Lung (tissue), 12 donors: Measurements from ENCODE around the gene SPTSSB. TPM values are rescaled to one million over a fixed set of nuclear protein-coding genes. Genes with fewer than 3 reads are reported as not detected.

ENCODE experiments used
- ATAC-seq: fragments of 200-7000 bp; cut with Tn5 transposase; one replicate; pipeline ENCODE4 v1.9.1; 2020; ENCODE audit warnings: moderate number of reproducible peaks; ENCODE audit not compliant: insufficient read depth, low FRiP score
- DNase-seq, 3 donors: peaks; one replicate each; pipeline ENCODE4 v3.0.0-alpha.2; 2013 to 2017
- H3K27ac ChIP-seq, 2 donors: one replicate each; pipeline ENCODE4 v1.5.1; 2013; ENCODE audit warnings: mild to moderate bottlenecking in 2 of 2, moderate library complexity in 2 of 2, control low read depth in 1 of 2, inconsistent platforms in 1 of 2, low read depth in 1 of 2, low read length in 1 of 2
- H3K27me3 ChIP-seq, 3 donors: one replicate each; pipeline ENCODE4 v1.5.1; 2013; ENCODE audit warnings: low read length in 2 of 3; ENCODE audit not compliant: control insufficient read depth in 3 of 3, insufficient read depth in 3 of 3
- H3K36me3 ChIP-seq, 4 donors: one replicate each; pipeline ENCODE4 v1.5.1; 2013; ENCODE audit warnings: low read length in 4 of 4, mild to moderate bottlenecking in 1 of 4, moderate library complexity in 1 of 4; ENCODE audit not compliant: control insufficient read depth in 4 of 4, insufficient read depth in 4 of 4
- H3K4me1 ChIP-seq, 5 donors: one replicate each; pipeline ENCODE4 v1.5.1; 2013; ENCODE audit warnings: low read length in 5 of 5, mild to moderate bottlenecking in 2 of 5, moderate library complexity in 1 of 5; ENCODE audit not compliant: control insufficient read depth in 5 of 5, insufficient read depth in 5 of 5
- H3K4me3 ChIP-seq: one replicate; pipeline ENCODE4 v1.5.1; 2013; ENCODE audit warnings: mild to moderate bottlenecking, control low read depth, moderate library complexity
- H3K9ac ChIP-seq, 2 donors: one replicate each; pipeline ENCODE4 v1.5.1; 2013; ENCODE audit warnings: low read length in 2 of 2, control low read depth in 1 of 2; ENCODE audit not compliant: insufficient read depth in 1 of 2
- H3K9me3 ChIP-seq, 4 donors: one replicate each; pipeline ENCODE4 v1.5.1; 2013; ENCODE audit warnings: low read length in 3 of 4, mild to moderate bottlenecking in 1 of 4, moderate library complexity in 1 of 4; ENCODE audit not compliant: control insufficient read depth in 4 of 4, insufficient read depth in 3 of 4
- CTCF ChIP-seq: IDR thresholded peaks from 2 replicates; pipeline ENCODE4 v1.5.1; 2012; ENCODE audit warnings: mild to moderate bottlenecking; ENCODE audit errors: control extremely low read depth, extremely low read depth
- WGBS, 2 donors: extraction: QIAGEN DNeasy Blood & Tissue Kit; methylation state at CpG; one replicate each; pipeline ENCODE4 v1.1.7; 2013; 5-methylcytosine and 5-hydroxymethylcytosine counted together
- polyA plus RNA-seq, 2 donors: library from polyadenylated mRNA; stranded (reverse); fragments of 200-250 nt; gene quantifications; one replicate each; pipeline ENCODE4 v1.2.1, GENCODE V29; 2013
- total RNA-seq, 2 donors: library from RNA; depleted of rRNA in 1 of 2; stranded (reverse); fragments of >200 nt in 1 of 2; gene quantifications; one replicate each; pipeline ENCODE4 v1.2.1, GENCODE V29; 2014 to 2021
- donor health status: control.
- donor health status: control.
- donor health status: Bipolar disorder and iron deficiency.
- donor health status: healthy.
- donor health status: DM: yes; HTN: yes; CAD: no.

The SPTSSB gene
- total and polyA plus RNA-seq, 4 donors, result 0.08 to 0.23 (median 0.20) TPM; not detected in 1

GRCh38 chr3:161386991-161387770, 15.9 kb upstream of the SPTSSB start:
- Histone ChIP-seq H3K27ac (no peak overlapping the region), H3K36me3 (no peaks in the 10 kb centered on the region), H3K4me1 (no peaks in the 10 kb centered on the region), H3K27me3 (peaks cover 0 to 3% (median 0%) of the 10 kb centered on the region in 3 donors), H3K9me3 (peaks cover 0 to 3% (median 0%) of the 10 kb centered on the region in 4 donors), H3K9ac (no peak overlapping the region), H3K4me3 (no peak overlapping the region)
- DNase-seq (peak in 1 of 3 donors; percentile 12), ATAC-seq (no peak)
- no peak for TF ChIP-seq CTCF
- WGBS, 2 donors, result 32 to 43% methylated on average over 4 of the region's 4 CpGs

GRCh38 chr3:161372321-161373260, 1.3 kb upstream of the SPTSSB start:
- no peaks in the 10 kb centered on the region for H3K9me3 ChIP-seq
- ATAC-seq (peak; percentile 28), DNase-seq (peak; percentile 15 to 24 (median 23))
- peaks cover 0 to 49% (median 38%) of the 10 kb centered on the region in 3 donors for H3K27me3 ChIP-seq
- no peak for TF ChIP-seq CTCF
- H3K4me1 ChIP-seq, result peaks cover 0 to 17% (median 0%) of the 10 kb centered on the region in 5 donors
- no peaks in the 10 kb centered on the region for H3K36me3 ChIP-seq
- peak overlapping the region; percentile 18 for H3K4me3 ChIP-seq
- WGBS, 2 donors, result 2 to 5% methylated on average over 55 of the region's 55 CpGs
- peak overlapping the region in 1 of 2 donors; percentile 28 for H3K9ac ChIP-seq
- no peak overlapping the region for H3K27ac ChIP-seq

GRCh38 chr3:161369531-161369930, 1.8 kb downstream of the SPTSSB start:
- Histone ChIP-seq H3K36me3 (no peaks in the 10 kb centered on the region), H3K4me1 (peaks cover 0 to 17% (median 0%) of the 10 kb centered on the region in 5 donors), H3K4me3 (no peak overlapping the region), H3K9me3 (no peaks in the 10 kb centered on the region), H3K27me3 (peaks cover 0 to 38% (median 37%) of the 10 kb centered on the region in 3 donors), H3K27ac (no peak overlapping the region), H3K9ac (no peak overlapping the region)
- ATAC-seq (no peak), DNase-seq (no peak)
- WGBS, 2 donors, result 67 to 69% methylated on average over 3 of the region's 3 CpGs
- TF ChIP-seq CTCF, result no peak
